HepG2 (cell line): ENCODE data around the gene AP5Z1. TPM values are rescaled to one million over a fixed set of nuclear protein-coding genes. Genes with fewer than 3 reads are reported as not detected.

Experiments
- ARID4A ChIP-seq: sonication (generic); formaldehyde crosslinking; IDR thresholded peaks from 2 replicates; pipeline ENCODE4 v1.5.0; 2020; ENCODE audit warnings: mild to moderate bottlenecking, missing genetic modification reagents, borderline replicate concordance
- CTCF ChIP-seq: sonication (generic); formaldehyde crosslinking; IDR thresholded peaks from 2 replicates; pipeline ENCODE4 v1.5.0; 2020; ENCODE audit warnings: mild to moderate bottlenecking, missing genetic modification reagents, moderate library complexity
- FOSL2 ChIP-seq: sonication (generic); formaldehyde crosslinking; IDR thresholded peaks from 2 replicates; pipeline ENCODE4 v1.4.0; 2020; ENCODE audit warnings: missing genetic modification reagents
- GPN1 ChIP-seq: sonication (generic); formaldehyde crosslinking; IDR thresholded peaks from 2 replicates; pipeline ENCODE4 v1.5.1; 2020; ENCODE audit warnings: missing genetic modification reagents, borderline replicate concordance
- HOMEZ ChIP-seq: IDR thresholded peaks from 2 replicates; pipeline ENCODE4 v1.6.1; 2016; ENCODE audit warnings: low read depth
- MTF2 ChIP-seq: sonication (generic); formaldehyde crosslinking; IDR thresholded peaks from 2 replicates; pipeline ENCODE4 v1.5.0; 2020; ENCODE audit warnings: missing genetic modification reagents, borderline replicate concordance
- PHF8 ChIP-seq: sonication (generic); formaldehyde crosslinking; IDR thresholded peaks from 2 replicates; pipeline ENCODE4 v1.5.0; 2020; ENCODE audit warnings: missing genetic modification reagents
- PRDM4 ChIP-seq: sonication (generic); formaldehyde crosslinking; IDR thresholded peaks from 2 replicates; pipeline ENCODE4 v1.9.0; 2021; ENCODE audit warnings: missing genetic modification reagents, borderline replicate concordance
- SOX5 ChIP-seq: IDR thresholded peaks from 2 replicates; pipeline ENCODE4 v1.6.1; 2016; ENCODE audit warnings: borderline replicate concordance
- SP4 ChIP-seq: sonication (generic); formaldehyde crosslinking; IDR thresholded peaks from 2 replicates; pipeline ENCODE4 v1.8.1; 2023; ENCODE audit warnings: mild to moderate bottlenecking, missing genetic modification reagents
- SRF ChIP-seq: IDR thresholded peaks from 2 replicates; pipeline ENCODE4 v1.6.1; 2011; ENCODE audit warnings: mild to moderate bottlenecking, low read depth, low read length, moderate library complexity
- STAG1 ChIP-seq: sonication (generic); formaldehyde crosslinking; IDR thresholded peaks from 2 replicates; pipeline ENCODE4 v1.4.0; 2020; ENCODE audit warnings: missing genetic modification reagents
- TEAD3 ChIP-seq: optimal IDR thresholded peaks from 2 replicates; pipeline ENCODE3; 2016; ENCODE audit warnings: borderline replicate concordance
- XRCC5 ChIP-seq: fragments of 200-400 bp; formaldehyde crosslinking; optimal IDR thresholded peaks from 2 replicates; pipeline ENCODE3; 2017; ENCODE audit warnings: mild to moderate bottlenecking, low read length
- ZBTB14 ChIP-seq: sonication (generic); formaldehyde crosslinking; IDR thresholded peaks from 2 replicates; pipeline ENCODE4 v1.4.0; 2020; ENCODE audit warnings: missing genetic modification reagents
- ZNF143 ChIP-seq: sonication (generic); formaldehyde crosslinking; IDR thresholded peaks from 2 replicates; pipeline ENCODE4 v1.4.0; 2020; ENCODE audit warnings: missing genetic modification reagents
- ZNF232 ChIP-seq: sonication (generic); formaldehyde crosslinking; IDR thresholded peaks from 2 replicates; pipeline ENCODE4 v1.4.0; 2020; ENCODE audit warnings: missing genetic modification reagents, borderline replicate concordance
- ZNF556 ChIP-seq: sonication (generic); formaldehyde crosslinking; IDR thresholded peaks from 2 replicates; pipeline ENCODE4 v1.4.0; 2020; ENCODE audit warnings: mild to moderate bottlenecking, missing genetic modification reagents, borderline replicate concordance
- ZNF75D ChIP-seq: sonication (generic); formaldehyde crosslinking; IDR thresholded peaks from 2 replicates; pipeline ENCODE4 v1.8.1; 2023; ENCODE audit warnings: missing genetic modification reagents, mild to moderate bottlenecking, borderline replicate concordance
- polyA plus RNA-seq, 8 experiments: library from polyadenylated mRNA; depleted of rRNA in 3 of 8; stranded (reverse) in 7 of 8; unstranded in 1 of 8; fragments of >200 nt; fragmentation: Illumina TruSeq in 4 of 8; extraction: Trizol in 4 of 8; gene quantifications; 2 replicates each; pipeline versions ENCODE4 v1.2.1 to v1.2.3, GENCODE V29; 2011 to 2016; ENCODE audit warnings: low read depth in 4 of 8, missing spikeins in 1 of 8, mixed read lengths in 1 of 8; ENCODE audit not compliant: insufficient read depth in 1 of 8
- total RNA-seq, 5 experiments: library from RNA; depleted of rRNA; stranded (reverse); fragments of >200 nt; fragmentation: Illumina TruSeq; extraction: Trizol; gene quantifications; 2 replicates each; pipeline ENCODE4 v1.2.3, GENCODE V29; 2016; ENCODE audit warnings: low read depth in 1 of 5

The AP5Z1 gene
- total and polyA plus RNA-seq, 2 of the 13 experiments (the other 11 are each of a cell fraction or from before 2014, with no cell fraction given) = 9.3 to 15.1 TPM

GRCh38 chr7:4830176-4830575 lies 54.8 kb downstream of the AP5Z1 start (continued):
- TF ChIP-seq ARID4A (CRISPR knock-in tag) = peak; percentile 37; the same call in 1 of the 2 replicates
- TF ChIP-seq HOMEZ = peak; percentile 52; the same call in 1 of the 2 replicates
- peak; percentile 100 for TF ChIP-seq CTCF (CRISPR knock-in tag)
- peak; percentile 54; the same call in 1 of the 2 replicates for TF ChIP-seq SP4 (CRISPR knock-in tag)
- peak; percentile 50; the same call in 1 of the 2 replicates for TF ChIP-seq ZNF143 (CRISPR knock-in tag)
- peak; percentile 94 for TF ChIP-seq STAG1
- peak; percentile 87; the same call in 1 of the 2 replicates for TF ChIP-seq MTF2
- TF ChIP-seq SOX5 (CRISPR knock-in tag) = 0 out of 2 replicates have a peak, but pooled peaks have one; percentile 38
- TF ChIP-seq PHF8 (CRISPR knock-in tag) = peak; percentile 34; the same call in 1 of the 2 replicates
- TF ChIP-seq ZNF232 (CRISPR knock-in tag) = no peak
- peak; percentile 99 for TF ChIP-seq XRCC5
- no peak for TF ChIP-seq PRDM4 (CRISPR knock-in tag)
- no peak for TF ChIP-seq ZNF75D (CRISPR knock-in tag)
- TF ChIP-seq FOSL2 = peak; percentile 46
- TF ChIP-seq SRF = no peak
- no peak for TF ChIP-seq GPN1 (CRISPR knock-in tag)
- 0 out of 2 replicates have a peak, but pooled peaks have one; percentile 17 for TF ChIP-seq ZNF556 (CRISPR knock-in tag)
- no peak for TF ChIP-seq ZBTB14 (CRISPR knock-in tag)
- TF ChIP-seq TEAD3 (CRISPR knock-in tag) = peak; percentile 57
